Measurements from ENCODE around the gene NEMP1. TPM values are rescaled to one million over a fixed set of nuclear protein-coding genes. Genes with fewer than 3 reads are reported as not detected.

NEMP1 gene
- total and polyA plus RNA-seq, 2 of the 8 experiments (the other 6 are each of a cell fraction or from before 2014, with no cell fraction given) = 30.1 to 43.2 TPM

GRCh38 chr12:57107456-57108155, 29.0 kb upstream of the NEMP1 start:
- WGBS, 2 experiments (ENCODE audit: extremely low coverage in 1 of 2, insufficient coverage in 1 of 2, insufficient read length in 1 of 2, insufficient replicate concordance in 2 of 2, low coverage in 1 of 2, low lambda C conversion rate in 2 of 2, missing lambda C conversion rate in 1 of 2) = 93% methylated on average over 7 of the region's 7 CpGs; no CpG with 5 or more reads in 1 of the 2 experiments
- Histone ChIP-seq H3K9ac (replicated peaks in 1 of 4; ENCODE audit: extremely low read depth in 1 of 4, low read depth in 3 of 4, low read length in 3 of 4) (no peak overlapping the region), H3K4ac (replicated peaks; ENCODE audit: insufficient read length, low read depth, low read length) (no peak overlapping the region), H2AK5ac (ENCODE audit: low read depth, low read length) (no peak overlapping the region), H2BK15ac (ENCODE audit: low read length) (no peak overlapping the region), H3K9me3 (ENCODE audit: insufficient read depth in 2 of 2, low read depth in 1 of 2, low read length in 1 of 2) (no peaks in the 10 kb centered on the region), H3K4me1 (replicated peaks in 1 of 4; ENCODE audit: control insufficient read depth in 3 of 4, insufficient read depth in 4 of 4, low read length in 3 of 4) (peaks cover 3 to 27% (median 15%) of the 10 kb centered on the region in 4 experiments), H2BK12ac (ENCODE audit: low read depth, low read length) (no peak overlapping the region), H3K18ac (ENCODE audit: extremely low read depth, low read length) (no peak overlapping the region), H3K4me3 (ENCODE audit: extremely low read depth in 1 of 4, insufficient read depth in 2 of 4, low read depth in 3 of 4, low read length in 4 of 4) (no peak overlapping the region), H3K27me3 (replicated peaks in 1 of 4; ENCODE audit: control insufficient read depth in 3 of 4, extremely low read depth in 1 of 4, insufficient read depth in 3 of 4, low read length in 3 of 4) (no peaks in the 10 kb centered on the region), H4K91ac (replicated peaks; ENCODE audit: insufficient read length, low read length) (no peak overlapping the region), H3K27ac (ENCODE audit: low read depth, low read length) (no peak overlapping the region), H2BK5ac (ENCODE audit: low read depth, low read length) (no peak overlapping the region), H3K14ac (ENCODE audit: insufficient read length) (no peak overlapping the region), H3K56ac (replicated peaks; ENCODE audit: insufficient read length, low read depth, low read length) (no peak overlapping the region), H4K5ac (ENCODE audit: insufficient read length, low read depth, low read length) (no peak overlapping the region), H3K36me3 (ENCODE audit: control insufficient read depth in 2 of 4, insufficient read depth in 4 of 4, low read length in 3 of 4) (peaks cover 0 to 9% (median 4%) of the 10 kb centered on the region in 4 experiments; a peak in 2 of 8 replicates), H2BK20ac (ENCODE audit: low read length) (no peak overlapping the region), H3K4me2 (ENCODE audit: insufficient read depth in 1 of 2, low read depth in 2 of 2, low read length in 2 of 2) (no peak overlapping the region), H3K79me1 (ENCODE audit: low read depth, low read length) (no peaks in the 10 kb centered on the region), H2BK120ac (replicated peaks; ENCODE audit: low read depth, low read length) (no peak overlapping the region), H4K8ac (ENCODE audit: extremely low read depth, insufficient read depth, low read length) (no peak overlapping the region), H3K23me2 (ENCODE audit: low read depth, low read length) (peaks cover 15% of the 10 kb centered on the region), H4K20me1 (replicated peaks in 1 of 2; ENCODE audit: control insufficient read depth in 1 of 2, insufficient read depth in 2 of 2, low read length in 2 of 2) (no peaks in the 10 kb centered on the region), H3K79me2 (ENCODE audit: control insufficient read depth in 1 of 2, insufficient read depth in 2 of 2, low read length in 2 of 2) (no peaks in the 10 kb centered on the region), H2AFZ (ENCODE audit: low read length) (no peak overlapping the region), H3K23ac (ENCODE audit: insufficient read length) (no peak overlapping the region)
- no peak for TF ChIP-seq TAF7 (optimal IDR thresholded peaks at IDR 0.05; ENCODE audit: borderline replicate concordance, low read depth, low read length)
- TF ChIP-seq CHD1 (IDR thresholded peaks at IDR 0.05; ENCODE audit: low read depth, low read length) = no peak
- CTCF ChIA-PET (ENCODE audit: partially characterized antibody) = interaction anchor here (0.9 to 15.7 kb wide), 8 partner anchors 15 to 66 kb away, joined by 3 to 325 read pairs (median 30); partner anchors contain the start of genes LRP1 and NAB2
- FAIRE-seq (no peak), DNase-seq (ENCODE audit: low read depth in 1 of 2, low spot score in 2 of 2) (no peak)
- POLR2A ChIA-PET (ENCODE audit: partially characterized antibody) = interaction anchor here (1.6 to 13.0 kb wide), 3 partner anchors 13 to 38 kb away, joined by 4 to 352 read pairs (median 105); partner anchors contain the start of genes LRP1 and NAB2
